A204.1 (cell line): ENCODE data around the gene RPL6.
"Not testable (repeated sequence)": the region's sequence is repeated elsewhere in the genome, so short reads cannot be mapped to it uniquely, and the experiment has no call there.

ENCODE experiments used
- FAIRE-seq: peaks from 2 replicates; lab custom pipeline; 2012; peaks lifted over from hg19 to GRCh38; lab: Jason Lieb, UNC

Gene RPL6

GRCh38 chr12:112419297-112420133 is 10.1 kb upstream of the RPL6 start:
- no peak for FAIRE-seq

- FAIRE-seq, result no peak
Measured at GRCh38 chr12:112418608-112419296, 9.3 kb upstream of the RPL6 start, which contains the start of gene PTPN11. TSS of gene PTPN11 (plus strand) at chr12:112418947. CDS start at chr12:112419112, 165 bp downstream.

DNA sequence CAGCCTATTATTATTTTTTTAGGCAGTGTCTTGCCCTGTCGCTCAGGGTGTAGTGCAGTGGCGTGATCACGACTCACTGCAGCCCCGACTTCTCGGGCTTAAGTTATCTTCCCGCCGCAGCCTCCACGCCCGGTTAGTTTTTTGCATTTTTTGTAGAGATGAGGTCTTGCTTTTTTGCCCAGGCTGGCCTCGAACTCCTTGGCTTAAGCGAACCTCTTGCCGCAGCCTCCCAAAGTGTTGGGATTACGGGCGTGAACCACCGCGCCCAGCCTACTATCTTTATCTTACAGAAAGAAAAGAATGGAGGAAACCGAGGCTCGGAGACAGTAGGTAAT is 8.8 kb upstream of the RPL6 start:
- FAIRE-seq, result no peak

DNA sequence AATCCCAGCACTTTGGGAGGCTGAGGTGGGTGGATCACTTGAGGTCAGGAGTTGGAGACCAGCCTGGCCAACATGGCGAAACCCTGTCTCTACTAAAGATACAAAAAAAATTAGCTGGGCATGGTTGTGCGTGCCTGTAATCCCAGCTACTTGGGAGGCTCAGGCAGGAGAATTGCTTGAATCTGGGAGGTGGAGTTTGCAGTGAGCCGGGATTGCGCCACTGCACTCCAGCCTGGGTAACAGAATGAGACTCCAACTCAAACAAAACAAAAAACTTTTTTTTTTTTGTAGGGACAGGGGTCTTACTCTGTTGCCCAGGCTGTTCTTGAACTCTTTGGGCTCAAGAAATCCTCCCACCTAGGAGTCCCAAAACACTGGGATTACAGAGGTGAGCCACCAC is 6.1 kb upstream of the RPL6 start:
- FAIRE-seq, result not testable (repeated sequence)

GRCh38 chr12:112413855-112414625 is 4.6 kb upstream of the RPL6 start:
- no peak for FAIRE-seq

DNA sequence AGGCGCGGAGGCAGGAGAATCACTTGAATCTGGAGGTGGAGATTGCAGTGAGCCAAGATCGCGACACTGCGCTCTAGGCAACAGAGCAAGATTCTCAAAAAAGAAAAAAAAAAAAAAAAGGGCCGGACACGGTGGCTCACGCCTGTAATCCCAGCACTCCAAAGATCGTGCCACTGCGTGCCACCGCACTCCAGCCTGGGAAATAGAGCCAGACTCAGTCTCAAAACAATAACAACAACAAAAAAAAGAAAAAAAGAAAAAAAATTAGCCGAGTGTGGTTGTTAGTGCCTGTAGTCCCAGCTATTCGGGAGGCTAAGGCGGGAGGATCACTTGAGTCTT is 470 bp upstream of the RPL6 start:
- no peak for FAIRE-seq

DNA sequence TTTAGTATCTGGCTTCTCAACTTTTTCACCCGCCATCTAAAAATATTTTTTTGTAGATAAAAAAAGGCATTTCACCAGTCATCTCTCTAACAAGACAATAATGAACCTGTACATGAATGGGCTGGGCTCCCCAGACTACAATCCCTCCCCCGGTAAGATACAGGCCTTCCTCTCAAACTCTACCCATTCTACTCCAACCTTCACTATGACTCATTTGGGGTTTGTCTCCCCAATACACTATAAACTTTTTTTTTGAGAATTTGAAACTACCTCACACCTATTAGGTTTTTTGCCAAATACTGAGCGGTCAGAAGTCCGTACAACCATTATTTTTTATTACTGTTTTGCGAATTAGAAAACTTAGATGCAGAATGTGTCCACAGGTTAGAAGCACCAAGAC is 784 bp downstream of the RPL6 start:
- no peak for FAIRE-seq

DNA sequence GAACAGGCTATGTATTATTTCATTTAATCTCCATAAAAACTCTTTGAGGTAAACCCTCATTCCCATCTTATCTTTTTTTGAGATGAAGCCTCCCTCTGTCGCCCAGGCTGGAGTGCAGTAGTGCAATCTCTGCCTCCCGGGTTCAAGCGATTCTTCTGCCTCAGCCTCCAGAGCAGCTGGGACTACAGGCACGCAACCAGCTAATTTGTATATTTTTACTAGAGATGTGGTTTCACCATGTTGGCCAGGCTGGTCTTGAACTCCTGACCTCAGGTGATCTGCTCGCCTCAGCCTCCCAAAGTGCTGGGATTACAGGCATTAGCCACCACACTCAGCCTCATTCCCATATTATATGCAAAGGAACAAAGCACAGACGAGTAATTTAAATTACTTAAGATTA is 1.7 kb downstream of the RPL6 start:
- FAIRE-seq, result not testable (repeated sequence)

- no peak for FAIRE-seq
Measured at GRCh38 chr12:112406519-112407488, 2.6 kb downstream of the RPL6 start.

- FAIRE-seq, result no peak
Measured at GRCh38 chr12:112401903-112402498, 7.4 kb downstream of the RPL6 start.

- no peak for FAIRE-seq
Measured at GRCh38 chr12:112401054-112401453, 8.4 kb downstream of the RPL6 start.

GRCh38 chr12:112393328-112393727 is 16.1 kb downstream of the RPL6 start:
- FAIRE-seq, result no peak

DNA sequence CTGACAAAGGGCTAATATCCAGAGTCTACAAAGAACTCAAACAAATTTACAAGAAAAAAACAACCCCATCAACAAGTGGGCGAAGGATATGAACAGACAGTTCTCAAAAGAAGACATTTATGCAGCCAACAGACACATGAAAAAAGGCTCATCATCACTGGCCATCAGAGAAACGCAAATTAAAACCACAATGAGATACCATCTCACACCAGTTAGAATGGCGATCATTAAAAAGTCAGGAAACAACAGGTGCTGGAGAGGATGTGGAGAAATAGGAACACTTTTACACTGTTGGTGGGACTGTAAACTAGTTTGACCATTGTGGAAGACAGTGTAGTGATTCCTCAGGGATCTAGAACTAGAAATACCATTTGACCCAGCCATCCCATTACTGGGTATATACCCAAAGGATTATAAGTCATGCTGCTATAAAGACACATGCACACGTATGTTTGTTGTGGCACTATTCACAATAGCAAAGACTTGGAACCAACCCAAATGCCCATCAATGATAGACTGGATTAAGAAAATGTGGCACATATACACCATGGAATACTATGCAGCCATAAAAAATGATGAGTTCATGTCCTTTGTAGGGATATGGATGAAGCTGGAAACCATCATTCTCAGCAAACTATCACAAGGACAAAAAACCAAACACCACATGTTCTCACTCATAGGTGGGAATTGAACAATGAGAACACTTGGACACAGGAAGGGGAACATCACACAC is 19.3 kb downstream of the RPL6 start:
- not testable (repeated sequence) for FAIRE-seq

DNA sequence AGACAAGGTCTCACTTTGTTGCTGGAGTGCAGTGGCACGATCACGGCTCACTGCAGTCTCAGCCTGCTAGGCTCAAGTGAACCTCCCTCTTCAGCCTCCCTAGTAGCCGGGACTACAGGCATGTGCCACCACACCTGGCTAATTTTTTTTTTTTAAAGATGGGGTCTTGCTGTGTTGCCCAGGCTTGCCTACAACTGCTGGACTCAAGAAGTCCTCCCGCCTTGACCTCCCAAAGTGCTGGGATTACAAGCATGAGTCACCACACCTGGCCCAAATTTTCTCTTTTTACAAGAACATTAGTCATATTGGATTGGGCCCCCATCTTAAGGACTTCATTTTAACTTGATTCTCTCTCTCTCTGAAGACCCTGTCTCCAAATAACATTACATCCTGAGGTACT is 20.2 kb downstream of the RPL6 start:
- no peak for FAIRE-seq

- FAIRE-seq, result no peak
Measured at GRCh38 chr12:112386726-112387125, 22.7 kb downstream of the RPL6 start.

DNA sequence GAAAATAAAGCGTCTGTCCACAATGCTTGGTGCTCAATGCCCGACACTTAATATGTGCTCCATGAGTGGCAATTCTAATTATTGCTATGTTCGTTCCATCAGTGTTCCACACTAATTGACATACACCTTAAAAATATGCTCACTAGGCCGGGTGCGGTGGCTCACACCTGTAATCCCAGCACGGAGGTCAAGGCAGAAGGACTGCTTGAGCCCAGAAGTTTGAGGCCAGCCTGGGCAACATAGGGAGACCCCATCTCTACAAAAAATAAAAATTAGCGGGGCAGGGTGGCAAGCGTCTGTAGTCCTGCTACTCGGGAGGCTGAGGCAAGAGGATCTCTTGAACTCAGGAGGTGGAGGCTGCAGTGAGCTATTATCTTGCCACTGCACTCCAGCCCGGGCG is 26.5 kb downstream of the RPL6 start:
- no peak for FAIRE-seq

DNA sequence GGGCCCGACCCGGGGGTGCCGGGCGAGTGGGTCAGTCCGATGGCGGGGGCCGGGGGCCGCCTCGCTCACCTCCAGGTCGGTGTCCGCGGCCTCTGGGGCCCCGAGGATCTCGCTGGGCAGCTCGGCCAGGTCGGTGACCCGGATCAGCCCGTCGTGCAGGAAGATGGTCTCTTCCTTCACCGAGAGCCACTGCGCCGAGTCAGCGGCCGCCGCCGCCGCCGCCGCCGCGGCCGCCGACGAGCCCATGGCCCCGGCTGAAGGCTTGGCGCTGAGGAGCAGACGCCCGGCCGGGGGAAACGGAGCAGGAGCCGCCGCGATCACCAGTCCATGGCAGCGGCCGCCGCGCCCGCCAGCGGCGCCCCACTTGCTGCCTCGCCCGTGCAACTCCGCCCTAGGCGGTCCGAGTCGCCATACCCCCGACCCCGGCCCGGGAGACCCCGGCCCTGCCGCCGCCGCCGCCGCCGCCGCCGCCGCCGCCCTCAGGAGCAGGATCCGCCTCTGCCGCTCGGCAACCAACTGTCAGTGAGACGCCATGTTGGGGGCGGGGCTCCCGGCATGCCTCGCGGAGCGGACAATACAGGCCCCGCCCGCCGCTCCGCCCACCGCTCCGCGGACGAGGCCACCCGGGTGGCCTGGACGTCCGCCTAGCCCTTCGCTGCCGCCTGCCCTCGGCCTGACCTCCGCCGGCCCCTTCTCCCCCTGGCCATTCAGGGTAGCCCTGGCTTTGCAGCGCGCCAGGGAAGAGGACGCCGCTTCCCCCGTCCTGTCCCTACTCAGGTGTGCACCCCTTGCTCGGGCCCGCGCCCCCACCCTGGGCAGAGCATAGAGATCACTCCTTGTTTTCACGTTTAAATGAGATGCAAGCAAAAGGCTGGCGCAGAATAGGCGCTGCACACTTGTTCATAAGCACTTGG is 27.3 kb downstream of the RPL6 start, which contains the start of gene HECTD4:
Gene HECTD4, minus strand, starts transcription at position 549 of the 914 bp plus-strand sequence. Its CDS starts 303 bp downstream, at position 246.
- no peak for FAIRE-seq

DNA sequence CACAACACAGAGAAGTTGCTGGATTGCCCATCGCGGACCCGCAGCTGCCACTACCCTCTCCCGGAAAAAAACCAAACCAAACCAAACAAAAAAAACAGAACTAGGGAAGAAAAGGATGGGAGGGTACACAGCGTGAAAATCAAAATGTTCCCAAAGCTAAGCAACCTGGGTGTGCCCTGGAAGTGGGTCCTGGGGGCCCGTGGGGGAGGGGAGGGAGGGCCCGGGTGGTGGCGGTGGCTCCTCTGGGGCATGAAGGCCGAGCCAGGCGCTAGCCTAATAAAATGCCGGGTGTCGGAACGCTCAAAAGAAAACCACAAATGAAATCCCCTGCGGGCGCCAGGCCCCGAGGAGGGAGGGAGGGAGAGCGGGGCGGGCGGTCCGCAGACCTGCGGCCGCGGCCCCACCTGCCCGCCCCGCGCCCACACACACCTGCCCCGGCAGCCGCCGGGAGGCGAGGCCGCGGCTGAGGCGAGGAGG is 28.0 kb downstream of the RPL6 start:
- no peak for FAIRE-seq

GRCh38 chr12:112380663-112381405 is 28.6 kb downstream of the RPL6 start:
- FAIRE-seq, result no peak
